Measurements from ENCODE around the gene PPIP5K2. TPM values are rescaled to one million over a fixed set of nuclear protein-coding genes. Genes with fewer than 3 reads are reported as not detected.
A peak's percentile ranks its signal among the peaks of the same experiment; 100 is the strongest.

Gene PPIP5K2
- total and polyA plus RNA-seq, 2 of the 8 experiments (the other 6 are each of a cell fraction or from before 2014, with no cell fraction given) = 14.8 to 46.6 TPM

DNA sequence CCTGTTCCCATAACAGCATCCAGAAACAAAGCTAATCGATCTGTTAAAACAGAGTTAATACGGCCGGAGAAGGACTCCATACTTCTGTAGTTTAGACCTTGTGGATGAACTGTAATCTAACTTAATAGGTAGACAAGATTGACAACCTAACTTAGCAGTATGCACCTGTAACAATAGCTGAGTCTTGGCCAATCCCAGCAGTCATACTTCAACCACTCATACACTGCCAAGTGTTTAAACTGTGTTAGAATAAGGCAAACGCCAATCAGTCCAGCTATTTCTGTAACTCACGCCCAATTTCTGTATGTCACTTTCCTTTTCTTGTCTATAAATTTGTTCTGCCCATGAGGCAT lies 104.8 kb downstream of the PPIP5K2 start:
- Histone ChIP-seq H2BK5ac (ENCODE audit: low read depth, low read length) (no peak overlapping the region), H3K4ac (replicated peaks; ENCODE audit: insufficient read length, low read depth, low read length) (no peak overlapping the region), H2BK120ac (replicated peaks; ENCODE audit: low read depth, low read length) (no peak overlapping the region), H3K4me3 (ENCODE audit: extremely low read depth in 1 of 4, insufficient read depth in 2 of 4, low read depth in 3 of 4, low read length in 4 of 4) (no peak overlapping the region), H3K9ac (replicated peaks in 1 of 4; ENCODE audit: extremely low read depth in 1 of 4, low read depth in 3 of 4, low read length in 3 of 4) (no peak overlapping the region), H3K27ac (ENCODE audit: low read depth, low read length) (no peak overlapping the region), H4K5ac (ENCODE audit: insufficient read length, low read depth, low read length) (no peak overlapping the region), H3K18ac (ENCODE audit: extremely low read depth, low read length) (no peak overlapping the region), H4K20me1 (replicated peaks in 1 of 2; ENCODE audit: control insufficient read depth in 1 of 2, insufficient read depth in 2 of 2, low read length in 2 of 2) (no peaks in the 10 kb centered on the region), H3K4me2 (ENCODE audit: insufficient read depth in 1 of 2, low read depth in 2 of 2, low read length in 2 of 2) (peak overlapping the region in 1 of 2 experiments; percentile 18; a peak in 1 of 4 replicates), H3K14ac (ENCODE audit: insufficient read length) (no peak overlapping the region), H3K4me1 (replicated peaks in 1 of 4; ENCODE audit: control insufficient read depth in 3 of 4, insufficient read depth in 4 of 4, low read length in 3 of 4) (peaks cover 0 to 4% (median 3%) of the 10 kb centered on the region in 4 experiments; a peak in 5 of 7 replicates), H3K27me3 (replicated peaks in 1 of 4; ENCODE audit: control insufficient read depth in 3 of 4, extremely low read depth in 1 of 4, insufficient read depth in 3 of 4, low read length in 3 of 4) (no peaks in the 10 kb centered on the region), H2BK20ac (ENCODE audit: low read length) (no peak overlapping the region), H3K79me2 (ENCODE audit: control insufficient read depth in 1 of 2, insufficient read depth in 2 of 2, low read length in 2 of 2) (no peaks in the 10 kb centered on the region), H3K23ac (ENCODE audit: insufficient read length) (no peak overlapping the region), H4K91ac (replicated peaks; ENCODE audit: insufficient read length, low read length) (no peak overlapping the region), H2BK12ac (ENCODE audit: low read depth, low read length) (no peak overlapping the region), H2AFZ (ENCODE audit: low read length) (0 out of 2 replicates have a peak overlapping the region, but pooled peaks have one; percentile 11), H3K56ac (replicated peaks; ENCODE audit: insufficient read length, low read depth, low read length) (no peak overlapping the region), H3K23me2 (ENCODE audit: low read depth, low read length) (no peaks in the 10 kb centered on the region), H3K9me3 (ENCODE audit: insufficient read depth in 2 of 2, low read depth in 1 of 2, low read length in 1 of 2) (no peaks in the 10 kb centered on the region), H2BK15ac (ENCODE audit: low read length) (no peak overlapping the region), H3K79me1 (ENCODE audit: low read depth, low read length) (no peaks in the 10 kb centered on the region), H3K36me3 (ENCODE audit: control insufficient read depth in 2 of 4, insufficient read depth in 4 of 4, low read length in 3 of 4) (no peaks in the 10 kb centered on the region), H4K8ac (ENCODE audit: extremely low read depth, insufficient read depth, low read length) (no peak overlapping the region), H2AK5ac (ENCODE audit: low read depth, low read length) (no peak overlapping the region)
- ChIA-PET POLR2A (ENCODE audit: partially characterized antibody) (interaction anchor here (1.3 to 1.9 kb wide), 2 partner anchors 14 to 34 kb away, joined by 4 to 6 read pairs; partner anchors contain the start of gene MACIR), CTCF (ENCODE audit: partially characterized antibody) (interaction anchor here (0.5 to 4.2 kb wide), 54 partner anchors 9 to 930 kb away, joined by 3 to 71 read pairs (median 4); partner anchors contain the start of genes GIN1, MACIR and PPIP5K2)
- DNase-seq (ENCODE audit: low read depth in 1 of 2, low spot score in 2 of 2) (no peak), FAIRE-seq (no peak)
- 78% methylated on average over 5 of the region's 5 CpGs; no CpG with 5 or more reads in 1 of the 2 experiments for WGBS, 2 experiments (ENCODE audit: extremely low coverage in 1 of 2, insufficient coverage in 1 of 2, insufficient read length in 1 of 2, insufficient replicate concordance in 2 of 2, low coverage in 1 of 2, low lambda C conversion rate in 2 of 2, missing lambda C conversion rate in 1 of 2)
- no peak for TF ChIP-seq CTBP2 (IDR thresholded peaks at IDR 0.05; ENCODE audit: borderline replicate concordance, insufficient read depth, insufficient read length, low read length)
- TF ChIP-seq JUND (IDR thresholded peaks at IDR 0.05; ENCODE audit: low read length) = no peak
- no peak for TF ChIP-seq CREB1 (IDR thresholded peaks at IDR 0.05)
- no peak for TF ChIP-seq SIX5 (IDR thresholded peaks at IDR 0.05; ENCODE audit: low read depth, low read length)
- no peak for TF ChIP-seq BACH1 (IDR thresholded peaks at IDR 0.05; ENCODE audit: low read length)
- no peak for TF ChIP-seq RAD21 (IDR thresholded peaks at IDR 0.05 in 1 of 2, conservative IDR thresholded peaks at IDR 0.05 in 1 of 2; ENCODE audit: low read depth in 2 of 2, low read length in 2 of 2)
- no peak for TF ChIP-seq SRF (IDR thresholded peaks at IDR 0.05; ENCODE audit: low read depth, low read length)
- TF ChIP-seq RFX5 (IDR thresholded peaks at IDR 0.05; ENCODE audit: borderline replicate concordance, low read depth, low read length) = no peak
- TF ChIP-seq SAP30 (IDR thresholded peaks at IDR 0.05; ENCODE audit: insufficient read depth, insufficient replicate concordance, low read length) = no peak
- TF ChIP-seq EZH2 (IDR thresholded peaks at IDR 0.05; ENCODE audit: low read depth, low read length, severe bottlenecking) = no peak
- TF ChIP-seq, protein P1, sequence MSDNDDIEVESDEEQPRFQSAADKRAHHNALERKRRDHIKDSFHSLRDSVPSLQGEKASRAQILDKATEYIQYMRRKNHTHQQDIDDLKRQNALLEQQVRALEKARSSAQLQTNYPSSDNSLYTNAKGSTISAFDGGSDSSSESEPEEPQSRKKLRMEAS (IDR thresholded peaks at IDR 0.05) = no peak
- TF ChIP-seq RBBP5 (IDR thresholded peaks at IDR 0.05; ENCODE audit: borderline replicate concordance, low read depth, low read length) = no peak
- TF ChIP-seq KDM5A (IDR thresholded peaks at IDR 0.05; ENCODE audit: low read length) = no peak

All from H1 (cell line).